HFFc6 (cell line): ENCODE measurements around the gene KLF7. TPM values are rescaled to one million over a fixed set of nuclear protein-coding genes. Genes with fewer than 3 reads are reported as not detected.

Source experiments
- DNase-seq: peaks from one replicate; pipeline ENCODE4 v3.0.0-alpha.2; 2018
- H3K27ac Mint-ChIP-seq: 2 replicates; pipeline ENCODE4 v1.8.0; 2020; ENCODE audit warnings: mild to moderate bottlenecking, mixed read lengths
- H3K27me3 Mint-ChIP-seq: 2 replicates; pipeline ENCODE4 v1.8.0; 2021; ENCODE audit warnings: mild to moderate bottlenecking, moderate library complexity, mixed read lengths; ENCODE audit not compliant: insufficient read depth
- H3K36me3 Mint-ChIP-seq: 2 replicates; pipeline ENCODE4 v1.8.0; 2021; ENCODE audit warnings: low read depth, mixed read lengths
- H3K4me1 Mint-ChIP-seq: 2 replicates; pipeline ENCODE4 v1.8.0; 2020; ENCODE audit warnings: low read depth, mixed read lengths
- H3K4me3 Mint-ChIP-seq: 2 replicates; pipeline ENCODE4 v1.8.0; 2020; ENCODE audit warnings: mild to moderate bottlenecking, moderate library complexity, mixed read lengths
- H3K9me3 Mint-ChIP-seq: 2 replicates; pipeline ENCODE4 v1.8.0; 2020; ENCODE audit warnings: mild to moderate bottlenecking, mixed read lengths
- CTCF ChIP-seq: fragments of 200-600 bp; sonication (generic); IDR thresholded peaks from 2 replicates; pipeline ENCODE4 v1.5.0; 2021; ENCODE audit warnings: antibody characterized with exemption, mild to moderate bottlenecking
- total RNA-seq, 6 experiments: library from RNA; stranded (reverse); fragmentation: NEBNext Ultra II Directional; extraction: Animal tissue kit (Norgen Biotek cat#: 25700); gene quantifications; 2 replicates in 1 of 6; 3 replicates in 5 of 6; pipeline ENCODE4 v1.2.3, GENCODE V29; 2021

Gene KLF7
- total RNA-seq, 6 experiments from 2014 or later: 29.4 to 45.0 (median 34.0) TPM

GRCh38 chr2:207163053-207163755, 2.5 kb downstream of the KLF7 start:
- Mint-ChIP-seq H3K27ac (peak overlapping the region; percentile 98), H3K36me3 (peaks cover 26% of the 10 kb centered on the region), H3K27me3 (peaks cover 9% of the 10 kb centered on the region), H3K4me3 (peak overlapping the region; percentile 95), H3K4me1 (peaks cover 67% of the 10 kb centered on the region), H3K9me3 (no peaks in the 10 kb centered on the region)
- DNase-seq: peak; percentile 85
- no peak for TF ChIP-seq CTCF

- Mint-ChIP-seq H3K9me3 (no peaks in the 10 kb centered on the region), H3K4me1 (peaks cover 67% of the 10 kb centered on the region), H3K27me3 (peaks cover 9% of the 10 kb centered on the region), H3K36me3 (peaks cover 34% of the 10 kb centered on the region), H3K27ac (peak overlapping the region; percentile 98), H3K4me3 (peak overlapping the region; percentile 95)
- no peak for TF ChIP-seq CTCF
- DNase-seq: peak; percentile 49
Measured at GRCh38 chr2:207162316-207162715, 3.4 kb downstream of the KLF7 start.

GRCh38 chr2:207161247-207162123, 4.3 kb downstream of the KLF7 start:
- DNase-seq: peak; percentile 58
- TF ChIP-seq CTCF: no peak
- H3K27ac Mint-ChIP-seq: peak overlapping the region; percentile 98
- peak overlapping the region; percentile 95 for H3K4me3 Mint-ChIP-seq
- H3K9me3 Mint-ChIP-seq: no peaks in the 10 kb centered on the region
- H3K27me3 Mint-ChIP-seq: peaks cover 7% of the 10 kb centered on the region
- H3K4me1 Mint-ChIP-seq: peaks cover 70% of the 10 kb centered on the region
- H3K36me3 Mint-ChIP-seq: peaks cover 38% of the 10 kb centered on the region

GRCh38 chr2:207160115-207160514, 5.6 kb downstream of the KLF7 start:
- Mint-ChIP-seq H3K4me1 (peaks cover 84% of the 10 kb centered on the region), H3K27ac (no peak overlapping the region), H3K36me3 (peaks cover 45% of the 10 kb centered on the region), H3K4me3 (no peak overlapping the region), H3K27me3 (peaks cover 5% of the 10 kb centered on the region; the same call in 1 of the 2 replicates), H3K9me3 (no peaks in the 10 kb centered on the region)
- TF ChIP-seq CTCF: no peak
- DNase-seq: no peak

GRCh38 chr2:207159002-207159401, 6.7 kb downstream of the KLF7 start:
- Mint-ChIP-seq H3K4me3 (no peak overlapping the region), H3K27me3 (peaks cover 2% of the 10 kb centered on the region; the same call in 1 of the 2 replicates), H3K9me3 (no peaks in the 10 kb centered on the region), H3K36me3 (peaks cover 38% of the 10 kb centered on the region), H3K27ac (no peak overlapping the region), H3K4me1 (peaks cover 95% of the 10 kb centered on the region)
- no peak for DNase-seq
- no peak for TF ChIP-seq CTCF
